IMR-90 (cell line): ENCODE measurements around the gene CPA4. TPM values are rescaled to one million over a fixed set of nuclear protein-coding genes. Genes with fewer than 3 reads are reported as not detected.

Experiments used
- ATAC-seq: fragments of 200-7000 bp; cut with Tn5 transposase; 2 replicates; pipeline ENCODE4 v1.9.1; 2020; ENCODE audit warnings: low read depth, mild to moderate bottlenecking, moderate library complexity
- BruUV-seq: library from RNA; stranded (reverse); fragments of 400-500 nt; replicated peaks from 2 replicates; lab custom pipeline; 2021; lab: Mats Ljungman, UMichigan
- CTCF ChIA-PET: fragments of 300-600 bp; formaldehyde crosslinking; extraction: SDS; loops from one replicate; lab custom pipeline; 2021; ENCODE audit warnings: antibody characterized with exemption; lab: Yijun Ruan, JAX
- POLR2A ChIA-PET: fragments of 300-600 bp; sonication (Branson Sonifier 250); formaldehyde crosslinking; loops from one replicate; lab custom pipeline; 2022; ENCODE audit warnings: antibody characterized with exemption; ENCODE audit not compliant: unreplicated experiment; lab: Charles Lee
- DNase-seq: peaks from one replicate; pipeline ENCODE4 v3.0.0; 2013
- H2AFZ ChIP-seq: replicated peaks from 2 replicates; pipeline ENCODE3; 2013; ENCODE audit warnings: low read length, mild to moderate bottlenecking; ENCODE audit not compliant: poor library complexity
- H2AK5ac ChIP-seq: 2 replicates; pipeline ENCODE4 v1.6.1; 2013; ENCODE audit warnings: low read depth, low read length, inconsistent platforms
- H2AK9ac ChIP-seq: replicated peaks from 2 replicates; pipeline ENCODE3; 2013; ENCODE audit warnings: mild to moderate bottlenecking, low read depth, low read length, moderate library complexity; ENCODE audit not compliant: poor library complexity
- H2BK120ac ChIP-seq: 2 replicates; pipeline ENCODE4 v1.6.1; 2013; ENCODE audit warnings: low read depth, low read length, inconsistent platforms
- H2BK15ac ChIP-seq: 3 replicates; pipeline ENCODE4 v1.6.1; 2013; ENCODE audit warnings: low read depth, low read length, inconsistent platforms
- H2BK20ac ChIP-seq: 2 replicates; pipeline ENCODE4 v1.6.1; 2013; ENCODE audit warnings: low read depth, mild to moderate bottlenecking, inconsistent platforms, low read length, moderate library complexity
- H2BK5ac ChIP-seq: 2 replicates; pipeline ENCODE4 v1.6.1; 2013; ENCODE audit warnings: mild to moderate bottlenecking, low read depth, low read length, inconsistent platforms; ENCODE audit not compliant: poor library complexity, severe bottlenecking
- H3K14ac ChIP-seq: replicated peaks from 2 replicates; pipeline ENCODE4 v1.6.1; 2013; ENCODE audit warnings: low read depth, low read length, inconsistent platforms
- H3K18ac ChIP-seq: 2 replicates; pipeline ENCODE4 v1.6.1; 2013; ENCODE audit warnings: low read depth, low read length, control low read depth
- H3K23ac ChIP-seq: 2 replicates; pipeline ENCODE4 v1.6.1; 2013; ENCODE audit warnings: low read depth, low read length, inconsistent platforms
- H3K27ac ChIP-seq: 2 replicates; pipeline ENCODE4 v1.5.1; 2013; ENCODE audit warnings: mild to moderate bottlenecking, control low read depth, low read length; ENCODE audit not compliant: insufficient read depth
- H3K27me3 ChIP-seq: 2 replicates; pipeline ENCODE4 v1.6.1; 2013; ENCODE audit warnings: low read length; ENCODE audit not compliant: control insufficient read depth, insufficient read depth
- H3K36me3 ChIP-seq: 2 replicates; pipeline ENCODE4 v1.6.1; 2013; ENCODE audit warnings: low read length, mixed read lengths; ENCODE audit not compliant: control insufficient read depth, insufficient read depth
- H3K4ac ChIP-seq: 2 replicates; pipeline ENCODE4 v1.6.1; 2013; ENCODE audit warnings: low read depth, low read length, inconsistent platforms
- H3K4me1 ChIP-seq: 2 replicates; pipeline ENCODE4 v1.6.1; 2013; ENCODE audit warnings: low read length, mixed read lengths; ENCODE audit not compliant: control insufficient read depth, insufficient read depth
- H3K4me2 ChIP-seq: 2 replicates; pipeline ENCODE4 v1.6.1; 2013; ENCODE audit warnings: low read depth, mild to moderate bottlenecking, control low read depth, low read length, moderate library complexity
- H3K4me3 ChIP-seq: 2 replicates; pipeline ENCODE4 v1.5.1; 2013; ENCODE audit warnings: low read depth, mild to moderate bottlenecking, control low read depth, low read length, moderate library complexity; ENCODE audit not compliant: insufficient read depth
- H3K56ac ChIP-seq: 2 replicates; pipeline ENCODE4 v1.6.1; 2013; ENCODE audit warnings: low read length, inconsistent platforms; ENCODE audit not compliant: insufficient read depth; ENCODE audit errors: extremely low read depth
- H3K79me1 ChIP-seq, 2 experiments: 2 replicates each; pipeline ENCODE4 v1.6.1; 2013; ENCODE audit warnings: low read length in 2 of 2, inconsistent platforms in 1 of 2, low read depth in 1 of 2
- H3K9ac ChIP-seq: 2 replicates; pipeline ENCODE4 v1.6.1; 2013; ENCODE audit warnings: low read depth, low read length, control low read depth
- H3K9me1 ChIP-seq: 2 replicates; pipeline ENCODE4 v1.6.1; 2013; ENCODE audit warnings: low read length, inconsistent platforms; ENCODE audit not compliant: insufficient read depth
- H3K9me3 ChIP-seq: 2 replicates; pipeline ENCODE4 v1.6.1; 2013; ENCODE audit warnings: low read length; ENCODE audit not compliant: control insufficient read depth, insufficient read depth
- H4K20me1 ChIP-seq: 2 replicates; pipeline ENCODE4 v1.6.1; 2013; ENCODE audit warnings: low read length, inconsistent platforms; ENCODE audit not compliant: insufficient read depth
- H4K5ac ChIP-seq: 2 replicates; pipeline ENCODE4 v1.6.1; 2013; ENCODE audit warnings: mild to moderate bottlenecking, low read depth, low read length, control low read depth
- H4K8ac ChIP-seq, 2 experiments: 2 replicates each; pipeline ENCODE4 v1.6.1; 2013; ENCODE audit warnings: low read depth in 2 of 2, low read length in 2 of 2, control low read depth in 1 of 2, inconsistent platforms in 1 of 2
- H4K91ac ChIP-seq: 2 replicates; pipeline ENCODE4 v1.6.1; 2013; ENCODE audit warnings: low read depth, low read length, inconsistent platforms; ENCODE audit not compliant: insufficient read depth
- BHLHE40 ChIP-seq: fragments of 150-350 bp; IDR thresholded peaks from 2 replicates; pipeline ENCODE4 v1.6.1; 2016; ENCODE audit warnings: mild to moderate bottlenecking, low read depth, low read length
- CEBPB ChIP-seq: IDR thresholded peaks from 2 replicates; pipeline ENCODE4 v1.6.1; 2012; ENCODE audit warnings: low read depth, low read length, improper control_type of control experiment
- CHD1 ChIP-seq: IDR thresholded peaks from 2 replicates; pipeline ENCODE4 v1.6.1; 2012; ENCODE audit warnings: low read depth, low read length, improper control_type of control experiment
- FOS ChIP-seq: fragments of 150-350 bp; IDR thresholded peaks from 2 replicates; pipeline ENCODE4 v1.6.1; 2016; ENCODE audit warnings: low read depth, low read length
- MAFK ChIP-seq: IDR thresholded peaks from 2 replicates; pipeline ENCODE4 v1.6.1; 2012; ENCODE audit warnings: low read depth, low read length, improper control_type of control experiment
- MXI1 ChIP-seq: IDR thresholded peaks from 2 replicates; pipeline ENCODE4 v1.6.1; 2012; ENCODE audit warnings: low read depth, mild to moderate bottlenecking, low read length, moderate library complexity, borderline replicate concordance
- POLR2A ChIP-seq: IDR thresholded peaks from 2 replicates; pipeline ENCODE4 v1.6.1; 2012; ENCODE audit warnings: mild to moderate bottlenecking, low read depth, low read length
- RCOR1 ChIP-seq: IDR thresholded peaks from 2 replicates; pipeline ENCODE4 v1.6.1; 2012; ENCODE audit warnings: mild to moderate bottlenecking, low read length, improper control_type of control experiment; ENCODE audit not compliant: insufficient replicate concordance
- RFX5 ChIP-seq: IDR thresholded peaks from 2 replicates; pipeline ENCODE4 v1.8.0; 2012; ENCODE audit warnings: low read depth, mild to moderate bottlenecking, low read length, moderate library complexity
- SMC3 ChIP-seq: fragments of 150-350 bp; IDR thresholded peaks from 2 replicates; pipeline ENCODE4 v1.6.1; 2016; ENCODE audit warnings: low read depth, mild to moderate bottlenecking, antibody characterized with exemption, low read length, moderate library complexity
- WGBS, 2 experiments: methylation state at CpG; one replicate each; pipeline versions ENCODE4 v1.1.5 to v1.1.7; 2013; ENCODE audit warnings: missing lambda C conversion rate in 2 of 2; ENCODE audit not compliant: insufficient read length in 1 of 2; ENCODE audit errors: extremely low coverage in 2 of 2; 5-methylcytosine and 5-hydroxymethylcytosine counted together
- dilution Hi-C: fragments of 300-500 bp; cut with HindIII; formaldehyde crosslinking; loops from one replicate; pipeline ENCODE4 v1.14.3; 2018; ENCODE audit warnings: low sequenced_read_pairs; ENCODE audit not compliant: unreplicated experiment
- in situ Hi-C: fragments of 300-500 bp; cut with MboI; formaldehyde crosslinking; loops from 3 replicates; pipeline ENCODE4 v1.14.3; 2019; ENCODE audit warnings: low sequenced_read_pairs, inconsistent platforms, mixed read lengths
- intact Hi-C: fragments of 100-400 bp; cut with micrococcal nuclease; formaldehyde crosslinking; loops from 2 replicates; pipeline ENCODE4 v1.10.0; 2022
- polyA plus RNA-seq, 3 experiments: library from polyadenylated mRNA; depleted of rRNA; stranded (reverse); fragments of >200 nt; gene quantifications; 2 replicates each; pipeline ENCODE4 v1.2.3, GENCODE V29; 2012; ENCODE audit warnings: low replicate concordance in 1 of 3
- total RNA-seq: library from RNA; depleted of rRNA; stranded (reverse); fragments of >200 nt; gene quantifications from 2 replicates; pipeline ENCODE4 v1.2.3, GENCODE V29; 2012
- TF ChIP-seq, protein P1 (sequence below): fragments of 150-350 bp; IDR thresholded peaks from 2 replicates; pipeline ENCODE4 v1.6.1; 2017; ENCODE audit warnings: mild to moderate bottlenecking, antibody characterized with exemption, low read length, low read depth
- TF ChIP-seq, protein P2 (sequence below): conservative IDR thresholded peaks from 2 replicates; pipeline ENCODE4 v1.5.1; 2012; ENCODE audit warnings: mild to moderate bottlenecking, low read depth, low read length, improper control_type of control experiment

CPA4 gene
- total and polyA plus RNA-seq, 2 of the 4 experiments (the other 2 are of a cell fraction) = 316 to 365 TPM

DNA sequence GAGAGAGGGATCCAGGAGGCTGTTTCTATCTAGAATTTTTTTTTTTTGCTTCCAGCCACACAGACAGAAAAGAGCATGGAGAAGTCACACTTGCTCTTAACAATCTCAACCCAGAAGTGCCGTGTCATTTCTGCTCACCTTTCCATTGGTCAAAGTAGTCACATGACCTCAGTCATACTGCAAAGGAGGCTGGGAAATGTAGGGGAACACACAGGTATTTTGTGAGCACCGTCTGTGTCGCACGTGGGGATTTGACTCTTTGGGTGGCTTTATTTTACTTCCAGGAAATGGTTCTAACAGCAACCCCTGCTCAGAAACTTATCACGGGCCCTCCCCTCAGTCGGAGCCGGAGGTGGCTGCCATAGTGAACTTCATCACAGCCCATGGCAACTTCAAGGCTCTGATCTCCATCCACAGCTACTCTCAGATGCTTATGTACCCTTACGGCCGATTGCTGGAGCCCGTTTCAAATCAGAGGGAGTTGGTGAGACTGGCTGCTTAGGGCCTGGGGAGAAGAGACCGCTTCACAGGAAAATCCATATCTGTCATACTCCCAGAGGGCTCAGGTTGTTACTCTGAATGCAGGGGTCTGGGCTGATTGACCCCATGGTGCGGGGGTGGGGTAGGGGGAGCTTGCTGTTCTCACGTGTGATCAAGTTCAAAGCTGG, 74.3 kb downstream of the CPA4 start (continued):
- no peak for TF ChIP-seq FOS

DNA sequence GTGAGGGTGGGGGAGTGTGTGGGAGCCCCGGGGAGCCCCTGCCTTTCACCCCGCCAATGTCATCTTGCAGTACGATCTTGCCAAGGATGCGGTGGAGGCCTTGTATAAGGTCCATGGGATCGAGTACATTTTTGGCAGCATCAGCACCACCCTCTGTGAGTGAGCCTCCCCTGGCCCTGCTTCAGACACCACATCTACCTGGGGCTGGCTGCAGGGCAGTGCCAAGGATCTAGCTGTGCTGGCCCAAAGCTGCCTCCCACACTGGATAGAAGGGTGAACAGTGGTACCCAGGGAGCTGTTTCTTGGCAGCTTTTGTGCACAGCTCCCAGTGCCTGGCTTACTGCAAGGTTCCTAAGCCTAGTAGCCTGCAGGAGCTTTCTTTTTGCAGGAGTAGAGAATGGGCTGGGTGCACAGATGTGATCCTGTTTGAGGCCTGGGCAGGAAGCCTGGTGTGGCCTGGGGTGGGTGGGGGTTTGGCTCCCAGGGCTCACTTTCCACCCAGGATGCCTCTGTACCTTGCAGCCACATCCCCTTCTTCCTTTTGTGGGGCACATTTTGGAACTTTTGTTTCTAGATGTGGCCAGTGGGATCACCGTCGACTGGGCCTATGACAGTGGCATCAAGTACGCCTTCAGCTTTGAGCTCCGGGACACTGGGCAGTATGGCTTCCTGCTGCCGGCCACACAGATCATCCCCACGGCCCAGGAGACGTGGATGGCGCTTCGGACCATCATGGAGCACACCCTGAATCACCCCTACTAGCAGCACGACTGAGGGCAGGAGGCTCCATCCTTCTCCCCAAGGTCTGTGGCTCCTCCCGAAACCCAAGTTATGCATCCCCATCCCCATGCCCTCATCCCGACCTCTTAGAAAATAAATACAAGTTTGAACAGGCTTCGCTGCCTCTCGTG, 75.1 kb downstream of the CPA4 start:
- CTCF ChIA-PET = no interaction called here
- BruUV-seq = no TSS peak
- TF ChIP-seq, protein P1, sequence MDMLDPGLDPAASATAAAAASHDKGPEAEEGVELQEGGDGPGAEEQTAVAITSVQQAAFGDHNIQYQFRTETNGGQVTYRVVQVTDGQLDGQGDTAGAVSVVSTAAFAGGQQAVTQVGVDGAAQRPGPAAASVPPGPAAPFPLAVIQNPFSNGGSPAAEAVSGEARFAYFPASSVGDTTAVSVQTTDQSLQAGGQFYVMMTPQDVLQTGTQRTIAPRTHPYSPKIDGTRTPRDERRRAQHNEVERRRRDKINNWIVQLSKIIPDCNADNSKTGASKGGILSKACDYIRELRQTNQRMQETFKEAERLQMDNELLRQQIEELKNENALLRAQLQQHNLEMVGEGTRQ = no peak
- TF ChIP-seq, protein P2, sequence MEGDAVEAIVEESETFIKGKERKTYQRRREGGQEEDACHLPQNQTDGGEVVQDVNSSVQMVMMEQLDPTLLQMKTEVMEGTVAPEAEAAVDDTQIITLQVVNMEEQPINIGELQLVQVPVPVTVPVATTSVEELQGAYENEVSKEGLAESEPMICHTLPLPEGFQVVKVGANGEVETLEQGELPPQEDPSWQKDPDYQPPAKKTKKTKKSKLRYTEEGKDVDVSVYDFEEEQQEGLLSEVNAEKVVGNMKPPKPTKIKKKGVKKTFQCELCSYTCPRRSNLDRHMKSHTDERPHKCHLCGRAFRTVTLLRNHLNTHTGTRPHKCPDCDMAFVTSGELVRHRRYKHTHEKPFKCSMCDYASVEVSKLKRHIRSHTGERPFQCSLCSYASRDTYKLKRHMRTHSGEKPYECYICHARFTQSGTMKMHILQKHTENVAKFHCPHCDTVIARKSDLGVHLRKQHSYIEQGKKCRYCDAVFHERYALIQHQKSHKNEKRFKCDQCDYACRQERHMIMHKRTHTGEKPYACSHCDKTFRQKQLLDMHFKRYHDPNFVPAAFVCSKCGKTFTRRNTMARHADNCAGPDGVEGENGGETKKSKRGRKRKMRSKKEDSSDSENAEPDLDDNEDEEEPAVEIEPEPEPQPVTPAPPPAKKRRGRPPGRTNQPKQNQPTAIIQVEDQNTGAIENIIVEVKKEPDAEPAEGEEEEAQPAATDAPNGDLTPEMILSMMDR = no peak
- TF ChIP-seq FOS = no peak
- no peak for TF ChIP-seq RCOR1
- TF ChIP-seq MXI1 = no peak
- no peak for TF ChIP-seq BHLHE40
- no peak for TF ChIP-seq RFX5
- TF ChIP-seq SMC3 = no peak
- no peak for TF ChIP-seq CHD1
- TF ChIP-seq POLR2A = no peak
- no peak for TF ChIP-seq MAFK
- TF ChIP-seq CEBPB = no peak

More for the DNA sequence above, 75.1 kb downstream of the CPA4 start:
- intact Hi-C loops = no loop called here
- Histone ChIP-seq H3K9me3 (no peaks in the 10 kb centered on the region), H3K36me3 (no peaks in the 10 kb centered on the region), H3K4ac (peak overlapping the region; percentile 99), H3K4me1 (peaks cover 59% of the 10 kb centered on the region), H2BK120ac (peak overlapping the region; percentile 98), H3K9ac (no peak overlapping the region), H3K9me1 (peaks cover 58% of the 10 kb centered on the region), H4K8ac (peak overlapping the region; percentile 28 to 96; a peak in 3 of 4 replicates), H3K27ac (peak overlapping the region; percentile 76; the same call in 1 of the 2 replicates), H3K27me3 (no peaks in the 10 kb centered on the region), H2BK5ac (peak overlapping the region; percentile 96), H3K4me2 (no peak overlapping the region), H3K18ac (peak overlapping the region; percentile 79), H2AK9ac (peak overlapping the region; percentile 57), H3K79me1 (peaks cover 0 to 19% of the 10 kb centered on the region in 2 experiments; a peak in 1 of 4 replicates), H2AFZ (peak overlapping the region; percentile 24), H3K4me3 (no peak overlapping the region), H2AK5ac (peak overlapping the region; percentile 100), H2BK20ac (peak overlapping the region; percentile 96), H4K5ac (peak overlapping the region; percentile 22), H4K91ac (peak overlapping the region; percentile 95), H2BK15ac (peak overlapping the region; percentile 63; the same call in 2 of the 3 replicates), H4K20me1 (no peaks in the 10 kb centered on the region), H3K56ac (no peak overlapping the region), H3K23ac (no peak overlapping the region), H3K14ac (peak overlapping the region; percentile 97)
- ATAC-seq (no peak), DNase-seq (no peak)
- dilution Hi-C loops = no loop called here
- WGBS, 2 experiments = 100% methylated on average over 4 of the region's 19 CpGs; no CpG with 5 or more reads in 1 of the 2 experiments
- POLR2A ChIA-PET = no interaction called here
- in situ Hi-C loops = no loop called here
